ENCODE data around the gene KCNJ12.

DNA sequence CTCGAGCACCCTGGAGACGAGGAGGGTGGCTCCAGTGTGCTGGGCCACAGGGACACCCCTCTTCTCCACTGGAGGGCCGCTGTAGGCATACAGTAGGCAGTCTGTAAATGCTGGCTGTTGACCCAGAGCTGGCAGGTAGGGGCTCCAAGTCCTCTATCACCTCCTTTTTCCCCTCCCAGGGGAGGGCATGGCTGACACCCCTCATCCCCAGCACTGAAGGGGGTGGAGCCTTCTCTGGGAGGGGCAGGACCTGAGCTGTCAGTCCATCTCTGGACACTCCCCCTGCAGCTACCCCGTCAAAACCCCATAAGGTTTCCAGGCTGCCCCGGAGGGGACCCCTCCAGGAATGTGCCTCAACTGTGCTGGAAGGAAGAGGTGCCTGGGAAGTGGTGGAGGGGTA is 2.4 kb downstream of the KCNJ12 start:
- TF ChIP-seq, protein P1, sequence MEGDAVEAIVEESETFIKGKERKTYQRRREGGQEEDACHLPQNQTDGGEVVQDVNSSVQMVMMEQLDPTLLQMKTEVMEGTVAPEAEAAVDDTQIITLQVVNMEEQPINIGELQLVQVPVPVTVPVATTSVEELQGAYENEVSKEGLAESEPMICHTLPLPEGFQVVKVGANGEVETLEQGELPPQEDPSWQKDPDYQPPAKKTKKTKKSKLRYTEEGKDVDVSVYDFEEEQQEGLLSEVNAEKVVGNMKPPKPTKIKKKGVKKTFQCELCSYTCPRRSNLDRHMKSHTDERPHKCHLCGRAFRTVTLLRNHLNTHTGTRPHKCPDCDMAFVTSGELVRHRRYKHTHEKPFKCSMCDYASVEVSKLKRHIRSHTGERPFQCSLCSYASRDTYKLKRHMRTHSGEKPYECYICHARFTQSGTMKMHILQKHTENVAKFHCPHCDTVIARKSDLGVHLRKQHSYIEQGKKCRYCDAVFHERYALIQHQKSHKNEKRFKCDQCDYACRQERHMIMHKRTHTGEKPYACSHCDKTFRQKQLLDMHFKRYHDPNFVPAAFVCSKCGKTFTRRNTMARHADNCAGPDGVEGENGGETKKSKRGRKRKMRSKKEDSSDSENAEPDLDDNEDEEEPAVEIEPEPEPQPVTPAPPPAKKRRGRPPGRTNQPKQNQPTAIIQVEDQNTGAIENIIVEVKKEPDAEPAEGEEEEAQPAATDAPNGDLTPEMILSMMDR (IDR thresholded peaks at IDR 0.05 in 4 of 5, conservative IDR thresholded peaks at IDR 0.05 in 1 of 5): no peak
- no peak for TF ChIP-seq POLR2A (IDR thresholded peaks at IDR 0.05)

Data from gastrocnemius medialis (tissue), 4 donors.